PC-3 (cell line): ENCODE measurements around the gene NDRG4. TPM values are rescaled to one million over a fixed set of nuclear protein-coding genes. Genes with fewer than 3 reads are reported as not detected.
"Not testable (repeated sequence)": the region's sequence is repeated elsewhere in the genome, so short reads cannot be mapped to it uniquely, and the experiment has no call there.

ENCODE experiments used
- ATAC-seq: fragments of 200-7000 bp; cut with Tn5 transposase; 2 replicates; pipeline ENCODE4 v1.9.1; 2020; ENCODE audit warnings: mild to moderate bottlenecking, moderate library complexity
- BruUV-seq: library from RNA; stranded (reverse); fragments of 400-500 nt; replicated peaks from 2 replicates; lab custom pipeline; 2021; lab: Mats Ljungman, UMichigan
- CTCF ChIA-PET: fragments of 300-600 bp; sonication (Branson Sonifier 250); formaldehyde crosslinking; loops from one replicate; lab custom pipeline; 2022; ENCODE audit warnings: antibody characterized with exemption; lab: Charles Lee
- POLR2A ChIA-PET: fragments of 300-600 bp; sonication (Branson Sonifier 250); formaldehyde crosslinking; loops from one replicate; lab custom pipeline; 2022; ENCODE audit warnings: antibody characterized with exemption; ENCODE audit not compliant: unreplicated experiment; lab: Charles Lee
- DNase-seq: peaks from one replicate; pipeline ENCODE4 v3.0.0-alpha.2; 2015
- H2AFZ ChIP-seq: fragments of 300-600 bp; sonication (generic); 2 replicates; pipeline ENCODE4 v1.6.0; 2016; ENCODE audit warnings: antibody characterized with exemption, low read length
- H3F3A ChIP-seq: fragments of 300-600 bp; sonication (generic); one replicate; pipeline ENCODE4 v1.6.0; 2017; ENCODE audit warnings: antibody characterized with exemption, low read length, control low read depth, mild to moderate bottlenecking; ENCODE audit not compliant: unreplicated experiment
- H3K27ac ChIP-seq: fragments of 300-600 bp; sonication (generic); 2 replicates; pipeline ENCODE4 v1.5.1; 2016; ENCODE audit warnings: mild to moderate bottlenecking, low read length
- H3K27me3 ChIP-seq: fragments of 300-600 bp; sonication (generic); 2 replicates; pipeline ENCODE4 v1.6.1; 2016; ENCODE audit warnings: low read length, mixed read lengths
- H3K36me3 ChIP-seq: fragments of 300-600 bp; sonication (generic); 2 replicates; pipeline ENCODE4 v1.6.1; 2016; ENCODE audit warnings: low read depth, mixed run types, low read length, mixed read lengths
- H3K4me1 ChIP-seq: fragments of 300-600 bp; sonication (generic); 2 replicates; pipeline ENCODE4 v1.5.1; 2016; ENCODE audit warnings: low read length; ENCODE audit not compliant: insufficient read depth
- H3K4me2 ChIP-seq: fragments of 300-600 bp; sonication (generic); 2 replicates; pipeline ENCODE4 v1.6.0; 2016; ENCODE audit warnings: low read length
- H3K4me3 ChIP-seq: fragments of 300-600 bp; sonication (generic); 2 replicates; pipeline ENCODE4 v1.5.1; 2016; ENCODE audit warnings: mild to moderate bottlenecking, low read length, mixed read lengths
- H3K79me2 ChIP-seq: fragments of 300-600 bp; sonication (generic); 2 replicates; pipeline ENCODE4 v1.6.1; 2017; ENCODE audit warnings: low read length, mixed read lengths
- H3K9ac ChIP-seq: fragments of 300-600 bp; sonication (generic); 2 replicates; pipeline ENCODE4 v1.6.0; 2016; ENCODE audit warnings: mild to moderate bottlenecking, low read length
- H3K9me2 ChIP-seq: fragments of 300-600 bp; sonication (generic); replicated peaks from 2 replicates; pipeline ENCODE4 v1.6.1; 2016; ENCODE audit warnings: mixed run types, low read length, mixed read lengths
- H3K9me3 ChIP-seq: fragments of 300-600 bp; sonication (generic); 2 replicates; pipeline ENCODE4 v1.6.1; 2016; ENCODE audit warnings: low read length, mixed read lengths
- H4K20me1 ChIP-seq: fragments of 300-600 bp; sonication (generic); 2 replicates; pipeline ENCODE4 v1.6.1; 2016; ENCODE audit warnings: low read length, mixed read lengths
- CTCF ChIP-seq: fragments of 300-600 bp; sonication (generic); conservative IDR thresholded peaks from 2 replicates; pipeline ENCODE4 v1.5.1; 2017; ENCODE audit warnings: antibody characterized with exemption, low read depth, mild to moderate bottlenecking, low read length
- EZH2 ChIP-seq: fragments of 300-600 bp; sonication (generic); IDR thresholded peaks from one replicate; pipeline ENCODE4 v1.6.1; 2017; ENCODE audit warnings: antibody characterized with exemption, mild to moderate bottlenecking, low read length; ENCODE audit not compliant: unreplicated experiment
- EZH2phosphoT487 ChIP-seq: fragments of 300-600 bp; sonication (generic); IDR thresholded peaks from 2 replicates; pipeline ENCODE4 v1.6.1; 2018; ENCODE audit warnings: mild to moderate bottlenecking, antibody characterized with exemption, low read length, borderline replicate concordance
- intact Hi-C: fragments of 100-400 bp; cut with micrococcal nuclease; formaldehyde crosslinking; loops from 2 replicates; pipeline ENCODE4 v1.9.0; 2023
- total RNA-seq: library from RNA; depleted of rRNA; stranded (reverse); fragments of >200 nt; gene quantifications from 2 replicates; pipeline ENCODE4 v1.2.3, GENCODE V29; 2014

The NDRG4 gene
- total RNA-seq, 1 experiment from 2014 or later: 26.6 TPM

GRCh38 chr16:58490065-58490464 lies 9.9 kb upstream of the NDRG4 start:
- H3K27ac ChIP-seq: no peak overlapping the region
- no peaks in the 10 kb centered on the region for H3K36me3 ChIP-seq
- no peak for DNase-seq
- ATAC-seq: no peak
- BruUV-seq: no TSS peak
- no peaks in the 10 kb centered on the region for H3K27me3 ChIP-seq
- H3K4me1 ChIP-seq: no peaks in the 10 kb centered on the region
- no peak overlapping the region for H3K4me2 ChIP-seq
- POLR2A ChIA-PET: no interaction called here
- CTCF ChIA-PET: no interaction called here
- no peaks in the 10 kb centered on the region for H3F3A ChIP-seq
- H3K4me3 ChIP-seq: no peak overlapping the region
- TF ChIP-seq CTCF (no peak), EZH2phosphoT487 (no peak), EZH2 (no peak)
- H3K9me3 ChIP-seq: no peaks in the 10 kb centered on the region
- H2AFZ ChIP-seq: no peak overlapping the region
- H3K79me2 ChIP-seq: no peaks in the 10 kb centered on the region
- H3K9me2 ChIP-seq: no peaks in the 10 kb centered on the region
- no peaks in the 10 kb centered on the region for H4K20me1 ChIP-seq
- intact Hi-C loops: no loop called here
- no peak overlapping the region for H3K9ac ChIP-seq

- H3K4me1 ChIP-seq, H3K79me2 ChIP-seq, ATAC-seq, H3K27ac ChIP-seq, H3K9me2 ChIP-seq, H2AFZ ChIP-seq, BruUV-seq, POLR2A ChIA-PET, H3F3A ChIP-seq, H3K9me3 ChIP-seq, intact Hi-C loops, DNase-seq, H3K4me3 ChIP-seq, H4K20me1 ChIP-seq, H3K9ac ChIP-seq, H3K27me3 ChIP-seq, H3K4me2 ChIP-seq, H3K36me3 ChIP-seq, CTCF ChIA-PET: not testable (repeated sequence)
Observed at GRCh38 chr16:58490539-58490938, 9.4 kb upstream of the NDRG4 start.

- Histone ChIP-seq H3K27me3 (no peaks in the 10 kb centered on the region), H3K27ac (no peak overlapping the region), H2AFZ (no peak overlapping the region), H4K20me1 (no peaks in the 10 kb centered on the region), H3K4me3 (no peak overlapping the region), H3K36me3 (no peaks in the 10 kb centered on the region), H3K9me2 (no peaks in the 10 kb centered on the region), H3F3A (no peaks in the 10 kb centered on the region), H3K9ac (no peak overlapping the region), H3K9me3 (no peaks in the 10 kb centered on the region), H3K79me2 (no peaks in the 10 kb centered on the region), H3K4me2 (no peak overlapping the region), H3K4me1 (no peaks in the 10 kb centered on the region)
- POLR2A ChIA-PET: no interaction called here
- ATAC-seq: no peak
- no peak for DNase-seq
- TF ChIP-seq CTCF: no peak
- no peak for TF ChIP-seq EZH2phosphoT487
- no peak for TF ChIP-seq EZH2
- intact Hi-C loops: no loop called here
- no TSS peak for BruUV-seq
- CTCF ChIA-PET: no interaction called here
Observed at GRCh38 chr16:58492066-58492465, 7.9 kb upstream of the NDRG4 start.
